HG03103 (cell line): ENCODE results near the gene ATP2A2.
"Not testable (repeated sequence)": the region's sequence is repeated elsewhere in the genome, so short reads cannot be mapped to it uniquely, and the experiment has no call there.

Experiments
- ATAC-seq: cut with Tn5 transposase; IDR thresholded peaks from one replicate; pipeline ENCODE4 v1.9.1; 2021; ENCODE audit warnings: low read depth; ENCODE audit not compliant: unreplicated experiment

ATP2A2 gene

GRCh38 chr12:110361216-110361615 is 80.2 kb downstream of the ATP2A2 start:
- no peak for ATAC-seq

GRCh38 chr12:110365489-110366320 is 84.7 kb downstream of the ATP2A2 start:
- no peak for ATAC-seq

GRCh38 chr12:110366321-110367142 is 85.5 kb downstream of the ATP2A2 start:
- no peak for ATAC-seq

GRCh38 chr12:110367181-110367864 is 86.3 kb downstream of the ATP2A2 start:
- ATAC-seq, result no peak

- no peak for ATAC-seq
These were observed 88.9 kb downstream of the ATP2A2 start for GRCh38 chr12:110369992-110370391.

- ATAC-seq, result peak; percentile 16
These were observed 89.7 kb downstream of the ATP2A2 start for GRCh38 chr12:110370732-110371231.

- peak; percentile 54 for ATAC-seq
These were observed 90.5 kb downstream of the ATP2A2 start for GRCh38 chr12:110371408-110372055.

GRCh38 chr12:110372056-110372425 is 91.0 kb downstream of the ATP2A2 start:
- no peak for ATAC-seq

GRCh38 chr12:110373025-110373424 is 92.0 kb downstream of the ATP2A2 start:
- ATAC-seq, result no peak

- ATAC-seq, result no peak
These were observed 92.4 kb downstream of the ATP2A2 start for GRCh38 chr12:110373425-110373824.

GRCh38 chr12:110373962-110374611 is 93.0 kb downstream of the ATP2A2 start:
- no peak for ATAC-seq

- not testable (repeated sequence) for ATAC-seq
These were observed 97.2 kb downstream of the ATP2A2 start for GRCh38 chr12:110378131-110378790.

GRCh38 chr12:110379197-110379596 is 98.2 kb downstream of the ATP2A2 start:
- ATAC-seq, result no peak

GRCh38 chr12:110379631-110380030 is 98.6 kb downstream of the ATP2A2 start:
- no peak for ATAC-seq

- ATAC-seq, result no peak
These were observed 101.6 kb downstream of the ATP2A2 start for GRCh38 chr12:110382683-110383082.
